Measurements from ENCODE around the gene AR.
"Not testable (repeated sequence)": the region's sequence is repeated elsewhere in the genome, so short reads cannot be mapped to it uniquely, and the experiment has no call there.

AR gene

GRCh38 chrX:67637293-67637692 is 93.5 kb downstream of the AR start:
- not testable (repeated sequence) for DNase-seq

GRCh38 chrX:67648361-67648760 is 104.5 kb downstream of the AR start:
- no peak for DNase-seq

- DNase-seq, result no peak
Measured at GRCh38 chrX:67651437-67652142, 107.8 kb downstream of the AR start.

GRCh38 chrX:67652543-67652942 is 108.7 kb downstream of the AR start:
- no peak for DNase-seq

- no peak for DNase-seq
Measured at GRCh38 chrX:67654301-67654700, 110.5 kb downstream of the AR start.

GRCh38 chrX:67665583-67665982 is 121.8 kb downstream of the AR start:
- DNase-seq, result no peak

GRCh38 chrX:67670717-67671116 is 126.9 kb downstream of the AR start:
- not testable (repeated sequence) for DNase-seq

GRCh38 chrX:67673741-67674274 is 130.0 kb downstream of the AR start:
- no peak for DNase-seq

- no peak for DNase-seq
Measured at GRCh38 chrX:67674741-67675140, 130.9 kb downstream of the AR start.

- DNase-seq, result no peak
Measured at GRCh38 chrX:67684136-67684535, 140.3 kb downstream of the AR start.

- DNase-seq, result no peak
Measured at GRCh38 chrX:67692246-67692645, 148.4 kb downstream of the AR start.

- no peak for DNase-seq
Measured at GRCh38 chrX:67693928-67694327, 150.1 kb downstream of the AR start.

GRCh38 chrX:67697452-67697851 is 153.6 kb downstream of the AR start:
- DNase-seq, result no peak

GRCh38 chrX:67700602-67701001 is 156.8 kb downstream of the AR start:
- no peak for DNase-seq

GRCh38 chrX:67714004-67714403 is 170.2 kb downstream of the AR start:
- no peak for DNase-seq

- DNase-seq, result no peak
Measured at GRCh38 chrX:67717571-67717970, 173.8 kb downstream of the AR start.

GRCh38 chrX:67718926-67719325 is 175.1 kb downstream of the AR start:
- DNase-seq, result no peak

GRCh38 chrX:67720344-67720743 is 176.5 kb downstream of the AR start:
- DNase-seq, result no peak

- no peak for DNase-seq
Measured at GRCh38 chrX:67721321-67721720, 177.5 kb downstream of the AR start.

GRCh38 chrX:67723580-67724351 is 179.9 kb downstream of the AR start:
- no peak for DNase-seq

GRCh38 chrX:67724359-67725110 is 180.7 kb downstream of the AR start:
- no peak for DNase-seq

GRCh38 chrX:67725471-67725870 is 181.7 kb downstream of the AR start:
- no peak for DNase-seq

GRCh38 chrX:67726018-67726417 is 182.2 kb downstream of the AR start:
- no peak for DNase-seq

GRCh38 chrX:67727576-67727975 is 183.8 kb downstream of the AR start:
- DNase-seq, result no peak
